Cerebellar nuclear complex (tissue), 1 donor: ENCODE measurements around the gene CSNK2B.

Experiments
- DNase-seq, 2 experiments: peaks; one replicate each; lab custom pipeline; 2025; lab: John Stamatoyannopoulos, UW

CSNK2B gene

GRCh38 chr6:31665501-31666336 lies at the start of gene CSNK2B:
TSS of gene CSNK2B (plus strand) at chr6:31666080. CDS start at chr6:31666832, 752 bp downstream.
- peak; percentile 95 to 98 for DNase-seq

DNA sequence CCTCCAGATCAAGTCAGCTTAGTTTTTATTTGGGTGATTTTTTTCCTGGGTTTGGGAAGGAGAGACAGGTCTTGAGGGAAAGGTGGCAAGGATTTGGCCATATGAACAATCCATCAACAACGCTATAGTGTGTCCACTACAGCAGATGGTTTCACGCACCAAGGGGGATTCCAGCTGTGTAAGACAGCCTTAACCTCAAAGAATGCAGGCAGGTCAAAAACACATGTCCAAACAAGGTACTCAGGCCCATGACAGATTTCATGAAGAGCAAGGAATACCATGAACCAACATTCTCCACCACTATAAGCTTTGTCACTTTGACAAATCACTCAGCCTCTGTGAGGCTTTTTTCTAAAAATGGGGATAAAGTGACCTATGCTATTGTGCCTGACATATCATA lies 48.9 kb upstream of the CSNK2B start:
- DNase-seq = no peak

DNA sequence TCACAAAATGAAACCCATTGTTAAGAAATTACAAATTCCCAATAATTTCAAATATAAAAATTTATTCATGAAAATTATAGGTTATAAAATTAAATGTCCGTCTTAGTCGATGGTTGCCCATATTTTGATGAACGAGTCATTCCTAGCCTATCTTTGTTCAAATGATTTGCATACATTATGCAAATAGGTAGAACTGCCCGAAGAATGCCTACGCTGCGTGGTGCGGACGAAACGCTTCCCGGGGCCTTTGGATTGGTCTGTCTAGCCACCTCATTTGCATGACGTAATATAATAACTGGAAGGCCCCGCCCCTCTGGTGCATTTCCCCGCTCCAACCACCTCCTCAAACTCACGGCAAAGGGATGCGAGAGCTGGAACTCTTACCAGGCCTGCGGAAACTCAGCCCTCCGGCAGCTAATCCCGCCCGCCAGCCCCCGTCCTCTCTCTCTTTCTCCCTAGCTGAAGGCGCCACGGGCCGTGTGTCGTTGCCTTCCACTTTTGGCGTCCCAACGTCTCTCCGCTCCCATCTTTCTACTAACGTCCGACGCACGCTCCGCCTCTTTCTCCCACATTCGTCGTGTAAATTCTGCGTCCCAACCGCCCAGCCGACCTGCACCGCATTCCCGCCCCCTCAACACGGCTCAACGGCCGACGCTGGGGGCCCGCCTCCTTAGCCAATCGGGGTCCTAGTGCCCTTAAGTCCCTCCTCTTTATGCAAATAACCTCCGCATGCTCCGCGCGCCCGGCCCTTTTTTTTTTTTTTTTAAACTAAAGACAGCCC lies 45.9 kb upstream of the CSNK2B start:
- DNase-seq = peak; percentile 98

DNA sequence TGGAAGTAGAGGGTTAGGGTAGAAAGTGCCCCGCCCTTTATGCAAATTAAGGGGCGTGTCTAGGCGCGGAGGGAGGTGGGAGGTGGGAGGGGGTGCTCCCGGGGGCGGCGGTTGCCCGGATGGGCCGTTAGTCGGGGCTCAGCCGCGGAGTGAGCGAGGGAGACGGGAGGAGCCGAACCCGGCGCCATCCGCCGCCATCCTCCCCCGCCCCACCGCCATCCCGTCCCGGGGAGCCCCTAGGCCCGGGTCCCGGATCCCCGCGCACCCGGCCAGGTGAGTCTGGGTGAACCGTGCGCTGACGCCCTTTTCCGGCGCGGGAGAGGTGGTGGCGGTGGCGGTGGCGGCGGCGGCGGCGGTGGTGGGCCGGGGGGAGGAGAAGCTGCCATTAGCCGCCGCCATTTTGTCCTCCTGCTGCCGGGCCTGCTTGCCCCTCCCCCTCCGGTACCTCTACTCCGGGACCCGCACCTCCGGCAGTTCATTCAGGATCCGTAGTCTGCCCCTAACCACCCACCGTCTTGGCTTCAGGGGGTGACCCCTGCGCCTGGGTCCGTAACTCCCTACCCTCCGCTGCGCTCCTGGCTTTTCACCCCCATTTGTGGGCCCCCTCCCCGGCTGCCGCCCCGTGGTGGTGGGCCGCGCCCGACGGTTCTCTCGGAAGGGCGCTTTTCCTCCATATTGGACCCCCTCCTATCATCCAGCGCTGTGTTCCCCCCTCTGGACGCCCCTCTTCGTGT lies 45.1 kb upstream of the CSNK2B start, which contains the start of gene PRRC2A:
Gene PRRC2A (plus strand): TSS at position 130 of the 734 bp plus-strand sequence. CDS start 2,075 bp downstream, outside the sequence.
- no peak for DNase-seq

GRCh38 chr6:31621320-31621939 lies 44.5 kb upstream of the CSNK2B start:
- peak in 1 of 2 experiments; percentile 3 for DNase-seq

- no peak for DNase-seq
These were observed 43.9 kb upstream of the CSNK2B start for GRCh38 chr6:31621991-31622390.

DNA sequence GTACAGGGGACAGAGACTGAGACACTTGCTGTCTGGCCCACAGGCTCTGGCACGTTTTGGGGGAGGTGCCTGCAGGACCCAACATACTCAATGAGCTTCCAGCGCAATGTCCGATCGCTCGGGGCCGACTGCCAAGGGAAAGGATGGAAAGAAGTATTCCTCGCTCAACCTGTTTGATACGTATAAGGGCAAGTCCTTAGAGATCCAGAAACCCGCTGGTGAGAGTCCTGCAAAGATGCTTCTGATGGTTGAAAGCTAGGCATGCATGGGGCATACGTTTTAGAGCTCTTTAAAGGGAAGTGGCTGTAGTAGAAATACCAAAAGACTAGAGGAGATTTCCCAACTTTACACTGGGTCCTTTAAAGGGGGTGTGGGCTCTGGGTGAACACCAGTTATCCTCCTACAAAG lies 43.2 kb upstream of the CSNK2B start:
- no peak for DNase-seq

GRCh38 chr6:31624070-31624469 lies 41.8 kb upstream of the CSNK2B start:
- DNase-seq = no peak

GRCh38 chr6:31626952-31627351 lies 38.9 kb upstream of the CSNK2B start:
- no peak for DNase-seq

GRCh38 chr6:31627690-31628287 lies 38.1 kb upstream of the CSNK2B start:
- DNase-seq = no peak

DNA sequence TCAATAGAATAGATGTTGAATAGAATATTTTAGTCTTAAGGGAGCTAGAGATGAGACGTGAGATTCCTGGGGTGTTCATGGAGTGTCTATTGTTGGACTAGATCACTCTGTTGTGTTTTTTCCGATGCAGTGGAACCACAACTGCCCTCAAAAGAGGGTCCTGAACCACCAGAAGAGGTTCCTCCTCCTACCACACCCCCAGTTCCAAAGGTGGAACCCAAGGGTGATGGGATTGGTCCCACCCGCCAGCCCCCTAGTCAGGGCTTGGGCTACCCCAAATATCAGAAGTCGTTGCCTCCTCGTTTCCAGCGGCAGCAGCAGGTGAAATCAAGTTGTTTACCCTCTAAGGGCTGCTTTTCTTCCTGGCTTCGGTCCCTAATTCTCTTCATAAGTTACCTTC lies 36.9 kb upstream of the CSNK2B start:
- no peak for DNase-seq

GRCh38 chr6:31630177-31630934 lies 35.5 kb upstream of the CSNK2B start:
- DNase-seq = no peak

DNA sequence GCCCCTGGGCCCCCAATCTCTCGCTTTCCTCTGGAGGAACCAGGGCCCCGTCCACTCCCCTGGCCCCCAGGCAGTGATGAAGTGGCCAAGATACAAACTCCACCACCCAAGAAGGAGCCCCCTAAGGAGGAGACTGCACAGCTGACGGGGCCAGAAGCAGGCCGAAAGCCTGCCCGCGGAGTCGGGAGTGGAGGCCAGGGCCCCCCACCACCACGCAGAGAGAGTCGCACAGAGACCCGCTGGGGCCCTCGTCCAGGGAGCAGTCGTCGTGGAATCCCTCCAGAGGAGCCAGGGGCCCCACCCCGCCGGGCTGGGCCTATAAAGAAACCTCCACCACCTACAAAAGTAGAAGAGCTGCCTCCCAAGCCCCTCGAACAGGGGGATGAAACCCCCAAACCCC lies 34.7 kb upstream of the CSNK2B start:
- DNase-seq = no peak

- DNase-seq = no peak
These were observed 34.1 kb upstream of the CSNK2B start for GRCh38 chr6:31631681-31632278.

- no peak for DNase-seq
These were observed 33.5 kb upstream of the CSNK2B start for GRCh38 chr6:31632279-31632946.

DNA sequence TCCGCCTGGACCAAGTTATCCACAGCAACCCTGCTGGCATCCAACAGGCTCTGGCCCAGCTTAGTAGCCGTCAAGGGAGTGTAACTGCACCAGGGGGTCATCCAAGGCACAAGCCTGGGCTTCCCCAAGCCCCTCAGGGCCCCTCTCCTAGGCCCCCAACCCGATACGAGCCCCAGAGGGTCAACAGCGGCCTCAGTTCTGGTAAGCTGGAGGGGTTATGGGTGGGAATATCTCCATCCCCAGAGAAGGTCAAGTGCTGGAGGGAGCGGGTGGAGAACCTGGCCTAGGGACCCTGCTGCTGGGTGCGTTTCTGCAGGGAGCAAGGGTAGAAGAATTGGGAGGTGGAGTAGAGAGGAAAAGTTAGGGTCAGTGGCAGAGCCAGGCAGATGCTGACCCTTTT lies 32.4 kb upstream of the CSNK2B start:
- no peak for DNase-seq

GRCh38 chr6:31634131-31634530 lies 31.7 kb upstream of the CSNK2B start:
- DNase-seq = no peak

DNA sequence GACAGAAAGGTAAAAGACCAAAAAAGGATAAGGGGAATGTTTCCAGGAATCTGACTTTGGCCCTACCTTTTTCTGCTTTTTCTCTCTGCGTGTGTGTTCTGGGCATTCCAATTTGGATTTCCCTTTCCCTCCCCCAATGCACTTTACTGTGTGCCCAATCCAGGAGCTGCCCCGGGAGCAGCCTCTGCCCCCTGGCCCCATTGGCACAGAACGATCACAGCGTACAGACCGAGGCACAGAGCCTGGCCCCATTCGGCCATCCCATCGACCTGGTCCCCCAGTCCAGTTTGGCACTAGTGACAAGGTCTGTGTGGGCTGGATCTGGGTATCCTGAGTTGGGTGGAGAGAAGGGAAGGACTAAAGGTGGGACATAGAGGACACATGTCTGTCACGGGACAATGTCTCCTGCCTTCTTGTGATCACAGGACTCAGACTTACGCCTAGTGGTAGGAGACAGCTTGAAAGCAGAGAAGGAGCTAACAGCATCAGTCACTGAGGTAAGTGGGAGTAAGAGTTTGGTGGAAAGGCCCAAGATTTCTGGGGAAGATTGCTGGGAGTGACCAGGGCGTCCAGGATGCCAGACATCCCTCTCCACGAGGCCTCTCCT lies 30.8 kb upstream of the CSNK2B start:
- no peak for DNase-seq
